HepG2 (cell line): ENCODE measurements around the gene TLR2. TPM values are rescaled to one million over a fixed set of nuclear protein-coding genes. Genes with fewer than 3 reads are reported as not detected.

Experiments used
- ATAC-seq: fragments of 200-7000 bp; cut with Tn5 transposase; 3 replicates; pipeline ENCODE4 v1.9.1; 2020; ENCODE audit warnings: mild to moderate bottlenecking, moderate library complexity
- BruUV-seq: library from RNA; stranded (reverse); fragments of 400-500 nt; replicated peaks from 2 replicates; lab custom pipeline; 2021; lab: Mats Ljungman, UMichigan
- CTCF ChIA-PET: fragments of 300-600 bp; formaldehyde crosslinking; extraction: SDS; loops from one replicate; lab custom pipeline; 2021; ENCODE audit warnings: low total read pairs, inconsistent platforms, low intra/inter-chr PET ratio; lab: Yijun Ruan, JAX
- POLR2A ChIA-PET: fragments of 350-600 bp; sonication (Branson Sonifier 250); formaldehyde crosslinking; loops from one replicate; lab custom pipeline; 2020; ENCODE audit warnings: antibody characterized with exemption, inconsistent platforms; lab: Yijun Ruan, JAX
- DNase-seq: peaks from one replicate; pipeline ENCODE4 v3.0.0-alpha.2; 2015; ENCODE audit warnings: low spot score
- FAIRE-seq: peaks from 3 replicates; lab custom pipeline; 2011; peaks lifted over from hg19 to GRCh38; lab: Jason Lieb, UNC
- H2AFZ ChIP-seq: one replicate; pipeline ENCODE4 v1.6.1; 2011; ENCODE audit warnings: low read length, inconsistent platforms
- H3K27ac ChIP-seq: fragments of 300-600 bp; 3 replicates; pipeline ENCODE4 v1.8.0; 2011; ENCODE audit warnings: mixed run types, mild to moderate bottlenecking, mixed read lengths, low read length, inconsistent platforms; ENCODE audit not compliant: insufficient read depth; ENCODE audit errors: extremely low read length
- H3K27me3 ChIP-seq, 2 experiments: fragments of 200-600 bp in 1 of 2; 2 replicates in 1 of 2; 3 replicates in 1 of 2; pipeline versions ENCODE4 v1.6.0 to v1.8.0; 2011; ENCODE audit warnings: low read length in 2 of 2, mild to moderate bottlenecking in 2 of 2, moderate library complexity in 2 of 2, inconsistent platforms in 1 of 2; ENCODE audit not compliant: insufficient read depth in 2 of 2, control insufficient read depth in 1 of 2
- H3K36me3 ChIP-seq, 2 experiments: fragments of 200-600 bp in 1 of 2; replicated peaks in 1 of 2; 2 replicates in 1 of 2; 3 replicates in 1 of 2; pipeline versions ENCODE4 v1.5.1 to v1.8.0; 2011; ENCODE audit warnings: low read length in 2 of 2, inconsistent platforms in 1 of 2; ENCODE audit not compliant: insufficient read depth in 2 of 2, control insufficient read depth in 1 of 2
- H3K4me1 ChIP-seq: 2 replicates; pipeline ENCODE4 v1.5.1; 2012; ENCODE audit warnings: low read length, inconsistent platforms; ENCODE audit not compliant: insufficient read depth
- H3K4me2 ChIP-seq: 2 replicates; pipeline ENCODE4 v1.6.0; 2011; ENCODE audit warnings: low read depth, low read length, inconsistent platforms
- H3K4me3 ChIP-seq, 3 experiments: fragments of 200-600 bp in 1 of 3; sonication (generic), shearing (Covaris generic) in 1 of 3; replicated peaks in 1 of 3; 2 replicates each; pipeline ENCODE4 v1.5.1; 2011 to 2016; ENCODE audit warnings: low read length in 3 of 3, inconsistent platforms in 2 of 3, low read depth in 2 of 3, mild to moderate bottlenecking in 2 of 3, control low read depth in 1 of 3, mixed read lengths in 1 of 3; ENCODE audit not compliant: insufficient read depth in 1 of 3
- H3K79me2 ChIP-seq: one replicate; pipeline ENCODE4 v1.6.1; 2011; ENCODE audit warnings: low read length, inconsistent platforms; ENCODE audit not compliant: insufficient read depth
- H3K9ac ChIP-seq: 2 replicates; pipeline ENCODE4 v1.6.0; 2011; ENCODE audit warnings: mild to moderate bottlenecking, low read depth, low read length, inconsistent platforms; ENCODE audit not compliant: insufficient read depth
- H3K9me3 ChIP-seq: 2 replicates; pipeline ENCODE4 v1.5.1; 2012; ENCODE audit warnings: mild to moderate bottlenecking, low read length
- H4K20me1 ChIP-seq: 2 replicates; pipeline ENCODE4 v1.6.0; 2011; ENCODE audit warnings: inconsistent platforms, mild to moderate bottlenecking, low read length, moderate library complexity; ENCODE audit not compliant: insufficient read depth
- CENPT ChIP-seq: sonication (generic); formaldehyde crosslinking; IDR thresholded peaks from 2 replicates; pipeline ENCODE4 v1.8.0; 2022; ENCODE audit warnings: low read depth, mild to moderate bottlenecking, moderate library complexity, missing genetic modification reagents
- HCFC1 ChIP-seq: fragments of 150-350 bp; IDR thresholded peaks from 2 replicates; pipeline ENCODE4 v1.6.1; 2014; ENCODE audit warnings: low read depth, low read length
- POGZ ChIP-seq: sonication (generic); formaldehyde crosslinking; IDR thresholded peaks from 2 replicates; pipeline ENCODE4 v1.4.0; 2020; ENCODE audit warnings: mild to moderate bottlenecking, missing genetic modification reagents
- PRMT3 ChIP-seq: sonication (generic); formaldehyde crosslinking; IDR thresholded peaks from 2 replicates; pipeline ENCODE4 v1.8.1; 2022; ENCODE audit warnings: low read depth, mild to moderate bottlenecking, moderate library complexity, missing genetic modification reagents, borderline replicate concordance
- RFX5 ChIP-seq: IDR thresholded peaks from 2 replicates; pipeline ENCODE4 v1.6.1; 2011; ENCODE audit warnings: low read depth, low read length, improper control_type of control experiment
- TGIF2 ChIP-seq: IDR thresholded peaks from 2 replicates; pipeline ENCODE4 v1.6.1; 2016; ENCODE audit warnings: control low read depth, missing compliant biosample characterization
- ZNF598 ChIP-seq: sonication (generic); formaldehyde crosslinking; IDR thresholded peaks from 2 replicates; pipeline ENCODE4 v1.5.1; 2020; ENCODE audit warnings: mild to moderate bottlenecking, missing genetic modification reagents, borderline replicate concordance
- WGBS: methylation state at CpG from one replicate; pipeline ENCODE4 v1.1.6; 2017; ENCODE audit warnings: low lambda C conversion rate; 5-methylcytosine and 5-hydroxymethylcytosine counted together
- in situ Hi-C: cut with HindIII; loops from 2 replicates; pipeline ENCODE4 v1.10.0; 2017; ENCODE audit warnings: low pct_unique_long_range_greater_than_20kb; ENCODE audit not compliant: extremely low pct_ligation_motif_present
- intact Hi-C: fragments of 100-400 bp; cut with micrococcal nuclease; formaldehyde crosslinking; loops from one replicate; pipeline ENCODE4 v1.10.0; 2022; ENCODE audit not compliant: unreplicated experiment
- polyA plus RNA-seq, 8 experiments: library from polyadenylated mRNA; depleted of rRNA in 3 of 8; stranded (reverse) in 7 of 8; unstranded in 1 of 8; fragments of >200 nt; fragmentation: Illumina TruSeq in 4 of 8; extraction: Trizol in 4 of 8; gene quantifications; 2 replicates each; pipeline versions ENCODE4 v1.2.1 to v1.2.3, GENCODE V29; 2011 to 2016; ENCODE audit warnings: low read depth in 4 of 8, missing spikeins in 1 of 8, mixed read lengths in 1 of 8; ENCODE audit not compliant: insufficient read depth in 1 of 8
- total RNA-seq, 5 experiments: library from RNA; depleted of rRNA; stranded (reverse); fragments of >200 nt; fragmentation: Illumina TruSeq; extraction: Trizol; gene quantifications; 2 replicates each; pipeline ENCODE4 v1.2.3, GENCODE V29; 2016; ENCODE audit warnings: low read depth in 1 of 5
- TF ChIP-seq, protein P1 (sequence below), 2 experiments: sonication (generic) in 1 of 2; formaldehyde crosslinking in 1 of 2; IDR thresholded peaks; 2 replicates each; pipeline versions ENCODE4 v1.4.0 to v1.6.1; 2016 to 2020; ENCODE audit warnings: borderline replicate concordance in 1 of 2, low read depth in 1 of 2, mild to moderate bottlenecking in 1 of 2, missing genetic modification reagents in 1 of 2
- TF ChIP-seq, protein P2 (sequence below): sonication (generic); formaldehyde crosslinking; IDR thresholded peaks from 2 replicates; pipeline ENCODE4 v1.4.0; 2020; ENCODE audit warnings: missing genetic modification reagents
- TF ChIP-seq, protein P3 (sequence below): sonication (generic); formaldehyde crosslinking; conservative IDR thresholded peaks from 2 replicates; pipeline ENCODE4 v1.8.0; 2022; ENCODE audit warnings: low read depth, missing genetic modification reagents
- TF ChIP-seq, protein P4 (sequence below): sonication (generic); formaldehyde crosslinking; IDR thresholded peaks from 2 replicates; pipeline ENCODE4 v1.4.0; 2020; ENCODE audit warnings: missing genetic modification reagents

The TLR2 gene
- total and polyA plus RNA-seq, 2 of the 13 experiments (the other 11 are each of a cell fraction or from before 2014, with no cell fraction given), result 0.63 to 0.73 TPM

DNA sequence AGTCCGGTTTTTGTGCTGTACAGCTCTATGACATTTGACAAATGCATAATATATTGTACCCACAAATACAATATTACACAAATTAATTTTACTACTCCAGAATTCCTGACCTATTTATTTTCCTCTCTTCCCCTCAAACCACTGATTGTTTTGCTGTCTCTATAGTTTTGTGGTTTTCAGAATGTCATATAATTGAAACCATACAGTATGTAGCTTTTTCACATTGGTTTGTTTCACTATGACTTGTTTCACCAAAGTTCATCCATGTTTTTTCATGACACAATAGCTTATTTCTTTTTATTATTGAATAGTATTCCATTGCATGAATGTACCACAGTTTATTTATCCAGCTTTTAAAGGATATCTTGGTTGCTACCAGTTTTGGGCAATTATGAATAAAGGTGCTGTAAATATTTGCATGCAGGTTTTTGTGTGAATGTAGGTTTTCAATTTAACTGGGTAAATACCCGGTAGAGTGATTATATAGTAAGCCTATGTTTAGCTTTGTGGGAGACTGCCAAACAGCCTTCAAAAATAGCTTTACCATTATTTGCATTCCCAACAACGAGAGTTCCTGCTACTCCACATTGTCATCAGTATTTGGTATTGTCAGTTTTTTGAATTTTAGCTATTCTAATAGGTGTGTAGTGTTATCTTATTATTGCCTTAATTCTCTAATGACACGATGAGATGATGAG is 49.8 kb downstream of the TLR2 start:
- FAIRE-seq, result no peak
- TF ChIP-seq, protein P1, sequence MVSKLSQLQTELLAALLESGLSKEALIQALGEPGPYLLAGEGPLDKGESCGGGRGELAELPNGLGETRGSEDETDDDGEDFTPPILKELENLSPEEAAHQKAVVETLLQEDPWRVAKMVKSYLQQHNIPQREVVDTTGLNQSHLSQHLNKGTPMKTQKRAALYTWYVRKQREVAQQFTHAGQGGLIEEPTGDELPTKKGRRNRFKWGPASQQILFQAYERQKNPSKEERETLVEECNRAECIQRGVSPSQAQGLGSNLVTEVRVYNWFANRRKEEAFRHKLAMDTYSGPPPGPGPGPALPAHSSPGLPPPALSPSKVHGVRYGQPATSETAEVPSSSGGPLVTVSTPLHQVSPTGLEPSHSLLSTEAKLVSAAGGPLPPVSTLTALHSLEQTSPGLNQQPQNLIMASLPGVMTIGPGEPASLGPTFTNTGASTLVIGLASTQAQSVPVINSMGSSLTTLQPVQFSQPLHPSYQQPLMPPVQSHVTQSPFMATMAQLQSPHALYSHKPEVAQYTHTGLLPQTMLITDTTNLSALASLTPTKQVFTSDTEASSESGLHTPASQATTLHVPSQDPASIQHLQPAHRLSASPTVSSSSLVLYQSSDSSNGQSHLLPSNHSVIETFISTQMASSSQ (IDR thresholded peaks at IDR 0.05; ENCODE audit: low read depth), result no peak
- TF ChIP-seq, protein P1 (CRISPR knock-in tag; IDR thresholded peaks at IDR 0.05; ENCODE audit: borderline replicate concordance), result no peak
- TF ChIP-seq RFX5 (no peak), PRMT3 (CRISPR knock-in tag) (no peak), ZNF598 (CRISPR knock-in tag) (no peak), CENPT (no peak), HCFC1 (no peak), POGZ (no peak), TGIF2 (CRISPR knock-in tag) (no peak)
- TF ChIP-seq, protein P2, sequence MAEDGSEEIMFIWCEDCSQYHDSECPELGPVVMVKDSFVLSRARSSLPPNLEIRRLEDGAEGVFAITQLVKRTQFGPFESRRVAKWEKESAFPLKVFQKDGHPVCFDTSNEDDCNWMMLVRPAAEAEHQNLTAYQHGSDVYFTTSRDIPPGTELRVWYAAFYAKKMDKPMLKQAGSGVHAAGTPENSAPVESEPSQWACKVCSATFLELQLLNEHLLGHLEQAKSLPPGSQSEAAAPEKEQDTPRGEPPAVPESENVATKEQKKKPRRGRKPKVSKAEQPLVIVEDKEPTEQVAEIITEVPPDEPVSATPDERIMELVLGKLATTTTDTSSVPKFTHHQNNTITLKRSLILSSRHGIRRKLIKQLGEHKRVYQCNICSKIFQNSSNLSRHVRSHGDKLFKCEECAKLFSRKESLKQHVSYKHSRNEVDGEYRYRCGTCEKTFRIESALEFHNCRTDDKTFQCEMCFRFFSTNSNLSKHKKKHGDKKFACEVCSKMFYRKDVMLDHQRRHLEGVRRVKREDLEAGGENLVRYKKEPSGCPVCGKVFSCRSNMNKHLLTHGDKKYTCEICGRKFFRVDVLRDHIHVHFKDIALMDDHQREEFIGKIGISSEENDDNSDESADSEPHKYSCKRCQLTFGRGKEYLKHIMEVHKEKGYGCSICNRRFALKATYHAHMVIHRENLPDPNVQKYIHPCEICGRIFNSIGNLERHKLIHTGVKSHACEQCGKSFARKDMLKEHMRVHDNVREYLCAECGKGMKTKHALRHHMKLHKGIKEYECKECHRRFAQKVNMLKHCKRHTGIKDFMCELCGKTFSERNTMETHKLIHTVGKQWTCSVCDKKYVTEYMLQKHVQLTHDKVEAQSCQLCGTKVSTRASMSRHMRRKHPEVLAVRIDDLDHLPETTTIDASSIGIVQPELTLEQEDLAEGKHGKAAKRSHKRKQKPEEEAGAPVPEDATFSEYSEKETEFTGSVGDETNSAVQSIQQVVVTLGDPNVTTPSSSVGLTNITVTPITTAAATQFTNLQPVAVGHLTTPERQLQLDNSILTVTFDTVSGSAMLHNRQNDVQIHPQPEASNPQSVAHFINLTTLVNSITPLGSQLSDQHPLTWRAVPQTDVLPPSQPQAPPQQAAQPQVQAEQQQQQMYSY (CRISPR knock-in tag), result no peak
- TF ChIP-seq, protein P3, sequence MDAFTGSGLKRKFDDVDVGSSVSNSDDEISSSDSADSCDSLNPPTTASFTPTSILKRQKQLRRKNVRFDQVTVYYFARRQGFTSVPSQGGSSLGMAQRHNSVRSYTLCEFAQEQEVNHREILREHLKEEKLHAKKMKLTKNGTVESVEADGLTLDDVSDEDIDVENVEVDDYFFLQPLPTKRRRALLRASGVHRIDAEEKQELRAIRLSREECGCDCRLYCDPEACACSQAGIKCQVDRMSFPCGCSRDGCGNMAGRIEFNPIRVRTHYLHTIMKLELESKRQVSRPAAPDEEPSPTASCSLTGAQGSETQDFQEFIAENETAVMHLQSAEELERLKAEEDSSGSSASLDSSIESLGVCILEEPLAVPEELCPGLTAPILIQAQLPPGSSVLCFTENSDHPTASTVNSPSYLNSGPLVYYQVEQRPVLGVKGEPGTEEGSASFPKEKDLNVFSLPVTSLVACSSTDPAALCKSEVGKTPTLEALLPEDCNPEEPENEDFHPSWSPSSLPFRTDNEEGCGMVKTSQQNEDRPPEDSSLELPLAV (CRISPR knock-in tag), result no peak
- TF ChIP-seq, protein P4, sequence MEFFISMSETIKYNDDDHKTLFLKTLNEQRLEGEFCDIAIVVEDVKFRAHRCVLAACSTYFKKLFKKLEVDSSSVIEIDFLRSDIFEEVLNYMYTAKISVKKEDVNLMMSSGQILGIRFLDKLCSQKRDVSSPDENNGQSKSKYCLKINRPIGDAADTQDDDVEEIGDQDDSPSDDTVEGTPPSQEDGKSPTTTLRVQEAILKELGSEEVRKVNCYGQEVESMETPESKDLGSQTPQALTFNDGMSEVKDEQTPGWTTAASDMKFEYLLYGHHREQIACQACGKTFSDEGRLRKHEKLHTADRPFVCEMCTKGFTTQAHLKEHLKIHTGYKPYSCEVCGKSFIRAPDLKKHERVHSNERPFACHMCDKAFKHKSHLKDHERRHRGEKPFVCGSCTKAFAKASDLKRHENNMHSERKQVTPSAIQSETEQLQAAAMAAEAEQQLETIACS (CRISPR knock-in tag), result no peak

More for the DNA sequence above, 49.8 kb downstream of the TLR2 start:
- Histone ChIP-seq H3K9me3 (no peaks in the 10 kb centered on the region), H3K9ac (no peak overlapping the region), H3K79me2 (no peaks in the 10 kb centered on the region), H3K36me3 (no peaks in the 10 kb centered on the region), H4K20me1 (no peaks in the 10 kb centered on the region), H2AFZ (no peak overlapping the region), H3K27me3 (no peaks in the 10 kb centered on the region), H3K4me2 (no peak overlapping the region), H3K4me3 (no peak overlapping the region), H3K27ac (no peak overlapping the region), H3K4me1 (no peaks in the 10 kb centered on the region)
- CTCF ChIA-PET, result no interaction called here
- ATAC-seq, result no peak
- in situ Hi-C loops (no loop called here), intact Hi-C loops (no loop called here)
- DNase-seq, result no peak
- BruUV-seq, result no TSS peak
- POLR2A ChIA-PET, result no interaction called here
- WGBS, result 0% methylated on average over 4 of the region's 4 CpGs
